ENCODE data around the gene ALAS1.
A peak's percentile ranks its signal among the peaks of the same experiment; 100 is the strongest.

GRCh38 chr3:52227117-52227516, 29.2 kb downstream of the ALAS1 start:
- TF ChIP-seq CTCF (IDR thresholded peaks at IDR 0.05; ENCODE audit: low read depth, low read length) (peak; percentile 25; the same call in 1 of the 2 replicates), EZH2phosphoT487 (IDR thresholded peaks at IDR 0.05; ENCODE audit: low read depth) (no peak)
